HG03196 (cell line): ENCODE results near the gene CCDC83.
"Not testable (repeated sequence)": the region's sequence is repeated elsewhere in the genome, so short reads cannot be mapped to it uniquely, and the experiment has no call there.

Source experiments
- ATAC-seq: cut with Tn5 transposase; IDR thresholded peaks from one replicate; pipeline ENCODE4 v1.9.1; 2021; ENCODE audit not compliant: unreplicated experiment

Gene CCDC83

GRCh38 chr11:85835263-85835662 is 19.9 kb upstream of the CCDC83 start:
- no peak for ATAC-seq

GRCh38 chr11:85835729-85836128 is 19.5 kb upstream of the CCDC83 start:
- no peak for ATAC-seq

- ATAC-seq, result not testable (repeated sequence)
Observed at GRCh38 chr11:85840932-85841331, 14.3 kb upstream of the CCDC83 start.

GRCh38 chr11:85843929-85844328 is 11.3 kb upstream of the CCDC83 start:
- ATAC-seq, result no peak

- no peak for ATAC-seq
Observed at GRCh38 chr11:85844439-85845123, 10.6 kb upstream of the CCDC83 start.

- ATAC-seq, result no peak
Observed at GRCh38 chr11:85845124-85845631, 10.0 kb upstream of the CCDC83 start.

GRCh38 chr11:85847436-85847835 is 7.7 kb upstream of the CCDC83 start:
- no peak for ATAC-seq

- ATAC-seq, result no peak
Observed at GRCh38 chr11:85848006-85848405, 7.2 kb upstream of the CCDC83 start.

- ATAC-seq, result no peak
Observed at GRCh38 chr11:85848556-85848955, 6.6 kb upstream of the CCDC83 start.

- ATAC-seq, result not testable (repeated sequence)
Observed at GRCh38 chr11:85852754-85853153, 2.4 kb upstream of the CCDC83 start.

- ATAC-seq, result not testable (repeated sequence)
Observed at GRCh38 chr11:85853541-85853940, 1.6 kb upstream of the CCDC83 start.

GRCh38 chr11:85854212-85854556 is 999 bp upstream of the CCDC83 start:
- ATAC-seq, result no peak

- peak; percentile 100 for ATAC-seq
Observed at GRCh38 chr11:85854557-85855340, 434 bp upstream of the CCDC83 start.

GRCh38 chr11:85857098-85857497 is 1.9 kb downstream of the CCDC83 start:
- ATAC-seq, result no peak

- ATAC-seq, result not testable (repeated sequence)
Observed at GRCh38 chr11:85859541-85859940, 4.4 kb downstream of the CCDC83 start.

GRCh38 chr11:85863855-85864254 is 8.7 kb downstream of the CCDC83 start:
- no peak for ATAC-seq

- ATAC-seq, result no peak
Observed at GRCh38 chr11:85866137-85866827, 11.1 kb downstream of the CCDC83 start.

- no peak for ATAC-seq
Observed at GRCh38 chr11:85867751-85868150, 12.6 kb downstream of the CCDC83 start.

GRCh38 chr11:85869781-85870180 is 14.6 kb downstream of the CCDC83 start:
- no peak for ATAC-seq

- no peak for ATAC-seq
Observed at GRCh38 chr11:85874265-85874664, 19.1 kb downstream of the CCDC83 start.

- ATAC-seq, result no peak
Observed at GRCh38 chr11:85875505-85875904, 20.3 kb downstream of the CCDC83 start.

- ATAC-seq, result no peak
Observed at GRCh38 chr11:85884581-85885021, 29.4 kb downstream of the CCDC83 start.
